MM.1S (cell line): Measurements from ENCODE around the gene CALCR.

Source experiments
- DNase-seq: peaks from one replicate; pipeline ENCODE4 v3.0.0-alpha.2; 2015
- H2AFZ ChIP-seq: fragments of 300-600 bp; sonication (generic); 2 replicates; pipeline ENCODE4 v1.6.0; 2016; ENCODE audit warnings: antibody characterized with exemption, low read length
- H3F3A ChIP-seq: fragments of 300-600 bp; sonication (generic); 2 replicates; pipeline ENCODE4 v1.6.1; 2016; ENCODE audit warnings: mild to moderate bottlenecking, antibody characterized with exemption, low read length, moderate library complexity, mixed read lengths; ENCODE audit not compliant: insufficient read depth
- H3K27ac ChIP-seq: fragments of 300-600 bp; sonication (generic); 2 replicates; pipeline ENCODE4 v1.5.1; 2016; ENCODE audit warnings: mild to moderate bottlenecking, low read length
- H3K27me3 ChIP-seq: fragments of 300-600 bp; sonication (generic); replicated peaks from 2 replicates; pipeline ENCODE4 v1.6.0; 2016; ENCODE audit warnings: low read length; ENCODE audit not compliant: insufficient read depth
- H3K36me3 ChIP-seq: fragments of 300-600 bp; sonication (generic); replicated peaks from 2 replicates; pipeline ENCODE4 v1.6.1; 2016; ENCODE audit warnings: mild to moderate bottlenecking, low read length, mixed read lengths; ENCODE audit not compliant: insufficient read depth
- H3K4me1 ChIP-seq: fragments of 300-600 bp; sonication (generic); 2 replicates; pipeline ENCODE4 v1.6.1; 2016; ENCODE audit warnings: low read length, mixed read lengths
- H3K4me2 ChIP-seq: fragments of 300-600 bp; sonication (generic); 2 replicates; pipeline ENCODE4 v1.6.0; 2016; ENCODE audit warnings: low read depth, low read length
- H3K4me3 ChIP-seq: fragments of 300-600 bp; sonication (generic); 2 replicates; pipeline ENCODE4 v1.5.1; 2016; ENCODE audit warnings: low read length, mixed read lengths
- H3K79me2 ChIP-seq: fragments of 300-600 bp; sonication (generic); 2 replicates; pipeline ENCODE4 v1.6.1; 2016; ENCODE audit warnings: mixed run types, low read length, mixed read lengths
- H3K9ac ChIP-seq: fragments of 300-600 bp; sonication (generic); 2 replicates; pipeline ENCODE4 v1.6.1; 2016; ENCODE audit warnings: low read length, mixed read lengths
- H3K9me2 ChIP-seq: fragments of 300-600 bp; sonication (generic); replicated peaks from 2 replicates; pipeline ENCODE4 v1.6.1; 2016; ENCODE audit warnings: mild to moderate bottlenecking, low read length, mixed read lengths; ENCODE audit not compliant: insufficient read depth
- H3K9me3 ChIP-seq: fragments of 300-600 bp; sonication (generic); replicated peaks from 2 replicates; pipeline ENCODE4 v1.6.1; 2016; ENCODE audit warnings: mild to moderate bottlenecking, low read length, mixed read lengths; ENCODE audit not compliant: insufficient read depth
- H4K20me1 ChIP-seq: fragments of 300-600 bp; sonication (generic); 2 replicates; pipeline ENCODE4 v1.6.1; 2016; ENCODE audit warnings: mild to moderate bottlenecking, low read length, moderate library complexity, mixed read lengths; ENCODE audit not compliant: insufficient read depth
- EZH2 ChIP-seq: fragments of 300-600 bp; sonication (generic); optimal IDR thresholded peaks from 2 replicates; pipeline ENCODE3; 2017; ENCODE audit warnings: low read depth, mild to moderate bottlenecking, antibody characterized with exemption, low read length, mixed read lengths
- EZH2phosphoT487 ChIP-seq: fragments of 300-600 bp; sonication (generic); IDR thresholded peaks from 2 replicates; pipeline ENCODE4 v1.6.1; 2018; ENCODE audit warnings: antibody characterized with exemption, low read length
- TF ChIP-seq, protein P1 (sequence below): fragments of 300-600 bp; sonication (generic); IDR thresholded peaks from 2 replicates; pipeline ENCODE4 v1.5.1; 2016; ENCODE audit warnings: antibody characterized with exemption, low read length, mixed read lengths

CALCR gene

DNA sequence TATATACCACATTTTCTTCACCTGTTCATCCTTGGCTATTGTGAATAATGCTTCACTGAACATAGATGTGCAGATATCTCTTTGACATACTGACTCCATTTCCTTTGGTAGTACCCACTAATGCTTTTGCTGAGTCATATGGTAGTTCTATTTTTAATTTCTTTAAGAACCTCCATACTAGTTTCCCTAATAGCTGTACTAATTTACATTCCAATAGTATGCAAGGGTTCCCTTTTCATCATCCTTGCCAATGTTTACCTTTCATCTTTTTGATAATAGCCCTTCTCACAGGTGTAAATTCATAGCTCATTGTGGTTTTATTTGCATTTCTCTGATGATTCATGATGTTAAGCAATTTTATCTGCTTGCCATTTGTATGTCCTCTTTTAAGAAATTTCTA, 159.9 kb downstream of the CALCR start:
- H3K9me2 ChIP-seq = no peaks in the 10 kb centered on the region
- no peak overlapping the region for H3K4me3 ChIP-seq
- no peaks in the 10 kb centered on the region for H3K9me3 ChIP-seq
- no peaks in the 10 kb centered on the region for H4K20me1 ChIP-seq
- peak overlapping the region; percentile 22; the same call in 1 of the 2 replicates for H2AFZ ChIP-seq
- H3K4me1 ChIP-seq = peaks cover 11% of the 10 kb centered on the region
- H3K27ac ChIP-seq = no peak overlapping the region
- H3K36me3 ChIP-seq = no peaks in the 10 kb centered on the region
- H3K9ac ChIP-seq = no peak overlapping the region
- no peaks in the 10 kb centered on the region for H3K79me2 ChIP-seq
- peaks cover 12% of the 10 kb centered on the region; the same call in 1 of the 2 replicates for H3F3A ChIP-seq
- DNase-seq = peak; percentile 32
- no peak for TF ChIP-seq EZH2phosphoT487
- TF ChIP-seq, protein P1, sequence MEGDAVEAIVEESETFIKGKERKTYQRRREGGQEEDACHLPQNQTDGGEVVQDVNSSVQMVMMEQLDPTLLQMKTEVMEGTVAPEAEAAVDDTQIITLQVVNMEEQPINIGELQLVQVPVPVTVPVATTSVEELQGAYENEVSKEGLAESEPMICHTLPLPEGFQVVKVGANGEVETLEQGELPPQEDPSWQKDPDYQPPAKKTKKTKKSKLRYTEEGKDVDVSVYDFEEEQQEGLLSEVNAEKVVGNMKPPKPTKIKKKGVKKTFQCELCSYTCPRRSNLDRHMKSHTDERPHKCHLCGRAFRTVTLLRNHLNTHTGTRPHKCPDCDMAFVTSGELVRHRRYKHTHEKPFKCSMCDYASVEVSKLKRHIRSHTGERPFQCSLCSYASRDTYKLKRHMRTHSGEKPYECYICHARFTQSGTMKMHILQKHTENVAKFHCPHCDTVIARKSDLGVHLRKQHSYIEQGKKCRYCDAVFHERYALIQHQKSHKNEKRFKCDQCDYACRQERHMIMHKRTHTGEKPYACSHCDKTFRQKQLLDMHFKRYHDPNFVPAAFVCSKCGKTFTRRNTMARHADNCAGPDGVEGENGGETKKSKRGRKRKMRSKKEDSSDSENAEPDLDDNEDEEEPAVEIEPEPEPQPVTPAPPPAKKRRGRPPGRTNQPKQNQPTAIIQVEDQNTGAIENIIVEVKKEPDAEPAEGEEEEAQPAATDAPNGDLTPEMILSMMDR = no peak
- TF ChIP-seq EZH2 = no peak
- peak overlapping the region; percentile 25; the same call in 1 of the 2 replicates for H3K4me2 ChIP-seq
- H3K27me3 ChIP-seq = no peaks in the 10 kb centered on the region

- Histone ChIP-seq H3K9me2 (no peaks in the 10 kb centered on the region), H3K4me1 (peaks cover 3% of the 10 kb centered on the region), H3K27ac (no peak overlapping the region), H3K4me2 (no peak overlapping the region), H3K9me3 (no peaks in the 10 kb centered on the region), H3K4me3 (no peak overlapping the region), H3K36me3 (no peaks in the 10 kb centered on the region), H3K27me3 (no peaks in the 10 kb centered on the region), H3F3A (0 out of 2 replicates have a peak, but pooled peaks cover 2% of the 10 kb centered on the region), H2AFZ (no peak overlapping the region), H3K79me2 (no peaks in the 10 kb centered on the region), H3K9ac (no peak overlapping the region), H4K20me1 (no peaks in the 10 kb centered on the region)
- TF ChIP-seq, protein P1 = no peak
- TF ChIP-seq EZH2 (no peak), EZH2phosphoT487 (no peak)
- no peak for DNase-seq
Measured at GRCh38 chr7:93409324-93409723, 165.2 kb downstream of the CALCR start.

DNA sequence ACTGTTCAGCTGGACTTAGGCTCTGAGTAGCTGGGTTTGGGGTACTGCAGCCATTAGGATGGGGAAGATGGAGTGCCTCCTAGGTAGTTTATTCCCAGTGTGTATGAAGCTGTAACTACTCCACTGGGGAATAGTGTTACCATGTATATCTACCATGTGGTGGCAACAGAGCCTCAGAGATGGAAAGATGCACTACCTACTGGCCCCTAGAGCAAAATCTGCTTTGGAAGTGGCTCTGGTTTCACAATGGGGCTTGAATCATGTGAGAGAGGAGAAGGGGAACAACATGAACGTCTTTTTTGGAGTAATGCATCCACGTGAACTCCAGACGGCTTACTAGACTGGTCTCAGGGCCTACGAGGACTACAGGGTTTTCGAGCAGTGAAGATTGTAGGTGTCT, 167.3 kb downstream of the CALCR start:
- no peaks in the 10 kb centered on the region for H3K9me3 ChIP-seq
- H3K9me2 ChIP-seq = no peaks in the 10 kb centered on the region
- no peaks in the 10 kb centered on the region for H4K20me1 ChIP-seq
- no peak overlapping the region for H3K9ac ChIP-seq
- H3F3A ChIP-seq = no peaks in the 10 kb centered on the region
- H3K4me2 ChIP-seq = no peak overlapping the region
- H2AFZ ChIP-seq = no peak overlapping the region
- TF ChIP-seq, protein P1 = no peak
- no peak for TF ChIP-seq EZH2
- TF ChIP-seq EZH2phosphoT487 = no peak
- no peak overlapping the region for H3K27ac ChIP-seq
- H3K4me1 ChIP-seq = no peaks in the 10 kb centered on the region
- no peak overlapping the region for H3K4me3 ChIP-seq
- H3K79me2 ChIP-seq = no peaks in the 10 kb centered on the region
- no peaks in the 10 kb centered on the region for H3K36me3 ChIP-seq
- no peaks in the 10 kb centered on the region for H3K27me3 ChIP-seq
- no peak for DNase-seq
